HG02852 (cell line): Measurements from ENCODE around the gene CPA3.

Experiments
- ATAC-seq: cut with Tn5 transposase; IDR thresholded peaks from one replicate; pipeline ENCODE4 v1.9.1; 2021; ENCODE audit warnings: mild to moderate bottlenecking, moderate library complexity; ENCODE audit not compliant: unreplicated experiment

CPA3 gene

GRCh38 chr3:148865049-148865448, at the start of gene CPA3:
CPA3 (plus strand) TSS chr3:148865296; CDS start chr3:148865308, 12 bp downstream.
- ATAC-seq, result no peak

GRCh38 chr3:148815316-148816110, 49.6 kb upstream of the CPA3 start:
- ATAC-seq, result no peak

- no peak for ATAC-seq
Observed at GRCh38 chr3:148816427-148816826, 48.7 kb upstream of the CPA3 start.

GRCh38 chr3:148816981-148817525, 48.0 kb upstream of the CPA3 start:
- ATAC-seq, result no peak

GRCh38 chr3:148820361-148821245, 44.5 kb upstream of the CPA3 start:
- ATAC-seq, result no peak

GRCh38 chr3:148823026-148823425, 42.1 kb upstream of the CPA3 start:
- ATAC-seq, result no peak

- ATAC-seq, result no peak
Observed at GRCh38 chr3:148825476-148825875, 39.6 kb upstream of the CPA3 start.

GRCh38 chr3:148827585-148827984, 37.5 kb upstream of the CPA3 start, which contains the start of gene CPB1:
CPB1 (plus strand) TSS chr3:148827811; CDS start chr3:148827824, 13 bp downstream.
- no peak for ATAC-seq

- no peak for ATAC-seq
Observed at GRCh38 chr3:148828136-148828690, 36.9 kb upstream of the CPA3 start.

- no peak for ATAC-seq
Observed at GRCh38 chr3:148829926-148830325, 35.2 kb upstream of the CPA3 start.

GRCh38 chr3:148833223-148833622, 31.9 kb upstream of the CPA3 start:
- no peak for ATAC-seq

GRCh38 chr3:148839805-148840204, 25.3 kb upstream of the CPA3 start:
- ATAC-seq, result peak; percentile 54

GRCh38 chr3:148840451-148840850, 24.6 kb upstream of the CPA3 start:
- no peak for ATAC-seq

GRCh38 chr3:148845756-148846395, 19.2 kb upstream of the CPA3 start:
- ATAC-seq, result no peak

GRCh38 chr3:148847351-148847750, 17.7 kb upstream of the CPA3 start:
- ATAC-seq, result no peak

GRCh38 chr3:148848410-148848809, 16.7 kb upstream of the CPA3 start:
- no peak for ATAC-seq

- ATAC-seq, result no peak
Observed at GRCh38 chr3:148852271-148852992, 12.7 kb upstream of the CPA3 start.

GRCh38 chr3:148853076-148853475, 12.0 kb upstream of the CPA3 start:
- ATAC-seq, result no peak

- ATAC-seq, result no peak
Observed at GRCh38 chr3:148854061-148854460, 11.0 kb upstream of the CPA3 start.

- ATAC-seq, result no peak
Observed at GRCh38 chr3:148856384-148856783, 8.7 kb upstream of the CPA3 start.
